Gastrocnemius medialis (tissue), 4 donors: ENCODE measurements around the gene TMEM223. TPM values are rescaled to one million over a fixed set of nuclear protein-coding genes. Genes with fewer than 3 reads are reported as not detected.

ENCODE experiments used
- ATAC-seq, 2 donors: fragments of 150-250 bp; one replicate each; pipeline ENCODE4 v1.9.1; 2016
- DNase-seq, 2 donors: peaks; one replicate each; pipeline ENCODE4 v3.0.0-alpha.2; 2019
- H3K27ac ChIP-seq, 4 donors: fragments of 200-600 bp; sonication (generic); 1 replicate in 1 of 4; 2 replicates in 3 of 4; pipeline ENCODE4 v1.5.1; 2016 to 2018; ENCODE audit warnings: mild to moderate bottlenecking in 2 of 4, moderate library complexity in 1 of 4
- H3K27me3 ChIP-seq, 3 donors: fragments of 200-600 bp; sonication (generic) in 2 of 3; 1 replicate in 1 of 3; 2 replicates in 2 of 3; pipeline versions ENCODE4 v1.5.1 to v1.6.0; 2016 to 2019; ENCODE audit warnings: mild to moderate bottlenecking in 1 of 3, moderate library complexity in 1 of 3
- H3K36me3 ChIP-seq, 2 donors: fragments of 200-600 bp; sonication (generic) in 1 of 2; one replicate each; pipeline ENCODE4 v1.5.1; 2017 to 2018
- H3K4me1 ChIP-seq, 2 donors: fragments of 200-600 bp; sonication (generic) in 1 of 2; one replicate each; pipeline ENCODE4 v1.5.1; 2016 to 2017; ENCODE audit warnings: mild to moderate bottlenecking in 2 of 2
- H3K4me3 ChIP-seq, 4 donors: fragments of 200-600 bp; sonication (generic) in 3 of 4; 1 replicate in 1 of 4; 2 replicates in 3 of 4; pipeline ENCODE4 v1.5.1; 2016 to 2019; ENCODE audit warnings: mild to moderate bottlenecking in 2 of 4
- H3K9me3 ChIP-seq, 3 donors: fragments of 200-600 bp; sonication (generic) in 2 of 3; 1 replicate in 1 of 3; 2 replicates in 2 of 3; pipeline ENCODE4 v1.5.1; 2016 to 2019
- CTCF ChIP-seq, 5 experiments: fragments of 450-650 bp in 3 of 5; fragments of 200-600 bp in 2 of 5; sonication (generic) in 2 of 5; IDR thresholded peaks in 4 of 5; conservative IDR thresholded peaks in 1 of 5; 1 replicate in 4 of 5; 2 replicates in 1 of 5; pipeline ENCODE4 v1.5.1; 2016 to 2019; ENCODE audit warnings: antibody characterized with exemption in 5 of 5, mild to moderate bottlenecking in 3 of 5, moderate library complexity in 3 of 5
- POLR2A ChIP-seq, 2 donors: fragments of 450-650 bp; IDR thresholded peaks; one replicate each; pipeline ENCODE4 v1.6.1; 2017; ENCODE audit warnings: antibody characterized with exemption in 2 of 2, mild to moderate bottlenecking in 2 of 2, moderate library complexity in 2 of 2
- in situ Hi-C, 4 donors: fragments of 200-750 bp; cut with MboI; loops; one replicate each; pipeline versions ENCODE4 v1.15.0 to v1.8.0; 2017; ENCODE audit warnings: low sequenced_read_pairs in 4 of 4
- intact Hi-C: fragments of 100-400 bp; cut with DNase I; formaldehyde crosslinking; loops from one replicate; pipeline ENCODE4 v1.15.1; 2023; ENCODE audit warnings: low total_unique reads
- total RNA-seq, 4 donors: library from RNA; depleted of rRNA; stranded (reverse); fragments of >200 nt; gene quantifications; one replicate each; pipeline versions ENCODE4 v1.1.0 to v1.2.3, GENCODE V29; 2016

The TMEM223 gene
- total RNA-seq, 4 donors from 2014 or later = 17.1 to 41.6 (median 23.8) TPM

GRCh38 chr11:62801071-62801470, 9.3 kb upstream of the TMEM223 start:
- TF ChIP-seq CTCF (IDR thresholded peaks at IDR 0.05 in 4 of 5, conservative IDR thresholded peaks at IDR 0.05 in 1 of 5) (no peak), POLR2A (IDR thresholded peaks at IDR 0.05) (no peak)
- Histone ChIP-seq H3K4me1 (peaks cover 12 to 15% of the 10 kb centered on the region in 2 donors), H3K36me3 (peaks cover 0 to 77% of the 10 kb centered on the region in 2 donors), H3K27me3 (no peaks in the 10 kb centered on the region), H3K9me3 (no peaks in the 10 kb centered on the region), H3K27ac (no peak overlapping the region), H3K4me3 (no peak overlapping the region)
- no peak for ATAC-seq
- intact Hi-C loops (no loop called here), in situ Hi-C loops (no loop called here)
- no peak for DNase-seq

GRCh38 chr11:62799486-62799885, 7.7 kb upstream of the TMEM223 start:
- Histone ChIP-seq H3K27me3 (no peaks in the 10 kb centered on the region), H3K27ac (peak overlapping the region in 1 of 4 donors; percentile 10), H3K9me3 (no peaks in the 10 kb centered on the region), H3K4me1 (peaks cover 7 to 12% of the 10 kb centered on the region in 2 donors), H3K4me3 (no peak overlapping the region), H3K36me3 (peaks cover 3 to 93% of the 10 kb centered on the region in 2 donors)
- TF ChIP-seq POLR2A (IDR thresholded peaks at IDR 0.05) (no peak), CTCF (IDR thresholded peaks at IDR 0.05 in 4 of 5, conservative IDR thresholded peaks at IDR 0.05 in 1 of 5) (no peak)
- no peak for ATAC-seq
- no peak for DNase-seq
- intact Hi-C loops = no loop called here
- in situ Hi-C loops = no loop called here

- DNase-seq (no peak), ATAC-seq (no peak)
- Histone ChIP-seq H3K27ac (no peak overlapping the region), H3K27me3 (no peaks in the 10 kb centered on the region), H3K4me3 (no peak overlapping the region), H3K9me3 (no peaks in the 10 kb centered on the region), H3K36me3 (peaks cover 3 to 93% of the 10 kb centered on the region in 2 donors), H3K4me1 (peaks cover 11 to 12% of the 10 kb centered on the region in 2 donors)
- no peak for TF ChIP-seq POLR2A (IDR thresholded peaks at IDR 0.05)
- TF ChIP-seq CTCF (IDR thresholded peaks at IDR 0.05 in 4 of 5, conservative IDR thresholded peaks at IDR 0.05 in 1 of 5) = no peak
- intact Hi-C loops (no loop called here), in situ Hi-C loops (no loop called here)
Measured at GRCh38 chr11:62796281-62796680, 4.5 kb upstream of the TMEM223 start.

GRCh38 chr11:62794201-62794775, 2.5 kb upstream of the TMEM223 start:
- TF ChIP-seq POLR2A (IDR thresholded peaks at IDR 0.05) = no peak
- DNase-seq (no peak), ATAC-seq (no peak)
- intact Hi-C loops = no loop called here
- Histone ChIP-seq H3K27ac (peak overlapping the region in 1 of 4 donors; percentile 5), H3K4me1 (peaks cover 18 to 25% of the 10 kb centered on the region in 2 donors), H3K4me3 (no peak overlapping the region), H3K36me3 (peaks cover 3 to 79% of the 10 kb centered on the region in 2 donors), H3K9me3 (no peaks in the 10 kb centered on the region), H3K27me3 (no peaks in the 10 kb centered on the region)
- in situ Hi-C loops = no loop called here

GRCh38 chr11:62792202-62792575, 383 bp upstream of the TMEM223 start:
- intact Hi-C loops (no loop called here), in situ Hi-C loops (no loop called here)
- Histone ChIP-seq H3K4me3 (peak overlapping the region; percentile 75 to 95 (median 86)), H3K9me3 (no peaks in the 10 kb centered on the region), H3K27me3 (no peaks in the 10 kb centered on the region), H3K27ac (peak overlapping the region; percentile 73 to 90 (median 80)), H3K4me1 (peaks cover 31 to 38% of the 10 kb centered on the region in 2 donors), H3K36me3 (peaks cover 3 to 63% of the 10 kb centered on the region in 2 donors)
- TF ChIP-seq CTCF (IDR thresholded peaks at IDR 0.05 in 4 of 5, conservative IDR thresholded peaks at IDR 0.05 in 1 of 5) = no peak
- no peak for TF ChIP-seq POLR2A (IDR thresholded peaks at IDR 0.05)
- ATAC-seq (no peak), DNase-seq (peak in 1 of 2 donors; percentile 38)
